GM12872 (cell line): ENCODE results near the gene TUB.

Experiments used
- CTCF ChIP-seq: IDR thresholded peaks from 3 replicates; pipeline ENCODE4 v1.5.1; 2011; ENCODE audit warnings: low read depth, mild to moderate bottlenecking, low read length, moderate library complexity; ENCODE audit not compliant: insufficient read depth

TUB gene

GRCh38 chr11:8087756-8088155 lies 6.7 kb downstream of the TUB start:
- TF ChIP-seq CTCF = no peak

GRCh38 chr11:8089791-8090510 lies 8.9 kb downstream of the TUB start:
- no peak for TF ChIP-seq CTCF

DNA sequence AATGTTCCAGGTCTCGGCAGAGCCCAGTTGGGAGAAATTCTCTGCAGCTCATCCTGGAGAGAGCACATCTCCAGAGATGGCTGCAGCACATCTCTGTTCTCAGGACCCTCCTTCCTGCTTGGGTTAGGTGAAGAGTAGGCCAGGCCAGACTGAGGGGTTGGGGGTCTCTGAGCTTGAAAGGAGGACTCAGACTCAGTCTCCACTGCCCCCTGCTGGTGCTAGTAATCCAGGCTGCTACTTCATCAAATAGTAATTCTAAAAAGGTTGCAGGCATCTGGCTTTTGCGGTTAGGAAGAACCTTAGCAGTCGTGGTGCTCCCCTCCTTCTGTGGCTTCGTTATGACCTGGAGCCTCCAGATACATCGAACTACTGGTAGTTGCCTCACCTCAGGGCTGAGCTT lies 9.7 kb downstream of the TUB start:
- peak; percentile 65 for TF ChIP-seq CTCF

- TF ChIP-seq CTCF = no peak
Measured at GRCh38 chr11:8091721-8092120, 10.7 kb downstream of the TUB start.

GRCh38 chr11:8092587-8093424 lies 11.8 kb downstream of the TUB start:
- TF ChIP-seq CTCF = peak; percentile 73

DNA sequence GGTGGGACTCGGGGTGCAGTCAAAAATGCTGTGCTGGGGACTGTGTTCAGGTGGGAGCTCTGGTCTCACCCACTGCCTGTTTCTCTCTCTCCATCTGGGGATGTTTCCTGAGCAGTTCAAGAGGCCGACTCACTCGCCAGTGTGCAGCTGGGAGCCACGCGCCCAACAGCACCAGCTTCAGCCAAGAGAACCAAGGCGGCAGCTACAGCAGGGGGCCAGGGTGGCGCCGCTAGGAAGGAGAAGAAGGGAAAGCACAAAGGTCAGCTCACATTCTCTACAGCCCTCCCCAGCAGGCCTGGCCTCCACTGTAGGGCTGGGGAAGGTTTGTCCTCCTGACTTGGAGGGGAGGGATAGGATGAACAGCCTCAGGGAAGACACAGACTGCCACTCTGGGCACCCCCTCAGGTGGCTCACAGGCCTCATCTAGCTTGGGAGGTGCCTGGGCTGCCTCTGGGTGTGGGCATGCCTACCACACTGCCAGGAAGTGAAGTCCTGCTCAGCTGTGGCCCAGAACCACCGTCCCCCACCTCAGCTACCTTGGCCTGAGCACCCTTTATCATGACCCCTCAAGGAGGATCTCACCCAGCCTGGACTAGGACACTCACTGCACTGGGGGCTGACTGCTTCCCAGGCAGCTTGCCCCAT lies 13.0 kb downstream of the TUB start:
- TF ChIP-seq CTCF = no peak

DNA sequence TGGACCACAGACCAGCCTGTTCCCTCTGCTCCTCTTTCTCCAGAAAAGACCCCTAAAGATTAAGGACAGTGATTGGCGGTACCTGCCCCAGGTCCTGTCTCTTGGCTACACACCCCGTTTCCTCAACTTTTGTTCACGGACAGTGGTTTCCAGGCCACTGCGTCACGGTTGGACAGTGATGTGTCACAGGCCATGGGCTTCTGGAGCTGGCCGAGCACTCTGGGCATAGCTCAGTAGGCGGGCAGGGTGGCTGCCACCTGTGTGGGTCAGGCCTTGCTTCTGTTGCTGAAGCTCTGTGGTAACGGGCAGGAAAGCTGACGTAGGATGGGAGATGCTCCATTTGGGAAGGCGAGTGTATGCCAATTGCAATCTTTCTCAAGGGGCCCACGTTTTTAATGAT lies 13.6 kb downstream of the TUB start:
- no peak for TF ChIP-seq CTCF
